GM18526 (cell line): Measurements from ENCODE around the gene ACVR1.

Experiments
- POLR2A ChIP-seq: IDR thresholded peaks from 3 replicates; pipeline ENCODE4 v1.6.1; 2011; ENCODE audit not compliant: insufficient read length; ENCODE audit errors: extremely low read depth

The ACVR1 gene

GRCh38 chr2:157822993-157823392 lies 53.1 kb downstream of the ACVR1 start:
- no peak for TF ChIP-seq POLR2A

DNA sequence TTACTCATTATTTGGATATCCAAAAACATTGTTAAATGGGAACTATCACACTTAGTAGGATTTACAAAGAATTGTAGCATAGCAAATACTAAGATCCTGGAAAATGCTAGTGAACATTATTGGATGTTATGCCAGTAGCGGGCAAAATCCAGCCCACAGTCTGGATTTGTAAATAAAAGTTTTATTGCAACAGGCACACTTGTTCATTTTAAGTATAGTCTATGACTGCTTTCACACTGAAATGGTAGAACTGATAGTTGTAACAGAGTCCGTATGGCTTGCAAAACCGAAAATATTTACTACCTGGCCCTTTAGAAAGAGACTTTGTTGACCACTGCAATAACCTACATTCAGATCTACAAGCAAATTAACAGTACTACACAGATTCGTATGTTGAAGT lies 53.6 kb downstream of the ACVR1 start:
- TF ChIP-seq POLR2A, result no peak

- no peak for TF ChIP-seq POLR2A
Measured at GRCh38 chr2:157821519-157822131, 54.5 kb downstream of the ACVR1 start.

DNA sequence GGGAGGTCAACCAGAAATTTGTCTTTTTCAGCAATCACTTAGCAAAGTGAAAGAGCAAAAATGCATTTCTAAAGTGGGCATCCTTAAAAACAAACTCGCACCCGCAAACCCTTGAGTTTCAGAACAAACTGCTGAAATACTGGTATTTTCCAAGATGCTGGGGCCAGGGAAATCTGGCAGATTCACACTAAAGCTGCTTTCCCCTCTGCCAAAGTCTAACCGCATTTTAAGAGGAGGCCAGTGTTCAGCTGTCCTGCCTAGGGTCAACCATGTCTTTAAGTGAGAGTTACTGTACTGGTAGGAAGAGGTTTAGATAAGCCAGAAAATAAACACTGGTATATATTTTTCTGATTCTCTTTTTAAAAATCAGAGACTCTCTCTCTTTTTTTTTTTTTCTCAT lies 55.9 kb downstream of the ACVR1 start:
- no peak for TF ChIP-seq POLR2A

DNA sequence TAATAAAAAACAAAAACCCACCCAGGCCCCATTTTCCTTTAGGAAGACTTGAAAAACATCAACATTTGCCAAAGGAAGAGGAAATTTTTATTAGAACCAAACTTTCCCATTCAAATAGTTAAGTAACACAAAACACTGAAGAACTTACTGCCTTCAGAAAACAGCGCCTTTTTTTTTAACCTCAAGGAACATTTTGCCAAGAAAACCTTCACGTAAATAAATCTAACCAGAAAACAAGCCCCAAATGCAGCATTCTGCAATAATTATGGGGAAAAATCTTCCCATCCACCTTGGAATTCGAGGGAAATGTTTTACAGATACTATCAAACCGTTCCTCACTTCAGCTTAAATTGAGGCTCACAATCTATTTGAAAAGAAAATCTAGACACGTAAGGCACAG lies 56.4 kb downstream of the ACVR1 start:
- TF ChIP-seq POLR2A, result no peak

- TF ChIP-seq POLR2A, result no peak
Measured at GRCh38 chr2:157818227-157818626, 57.9 kb downstream of the ACVR1 start.

DNA sequence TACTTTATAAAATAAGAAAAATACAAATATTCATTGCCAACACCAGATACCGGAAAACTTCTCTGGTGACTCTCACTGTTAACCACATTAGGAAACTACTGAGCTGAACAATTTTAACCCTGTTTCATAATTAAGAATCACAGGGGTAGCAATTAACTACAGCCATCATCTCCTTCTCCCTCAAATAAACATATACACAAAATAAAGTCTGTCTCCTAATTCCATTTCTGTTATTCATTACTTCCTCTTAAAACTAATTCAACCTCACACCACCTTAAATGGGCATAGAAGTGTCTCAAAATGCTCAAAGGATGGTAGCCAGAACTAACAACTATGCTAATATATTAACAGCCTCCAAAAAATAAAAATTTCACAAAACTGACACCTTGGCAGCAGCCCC lies 60.7 kb downstream of the ACVR1 start:
- no peak for TF ChIP-seq POLR2A

DNA sequence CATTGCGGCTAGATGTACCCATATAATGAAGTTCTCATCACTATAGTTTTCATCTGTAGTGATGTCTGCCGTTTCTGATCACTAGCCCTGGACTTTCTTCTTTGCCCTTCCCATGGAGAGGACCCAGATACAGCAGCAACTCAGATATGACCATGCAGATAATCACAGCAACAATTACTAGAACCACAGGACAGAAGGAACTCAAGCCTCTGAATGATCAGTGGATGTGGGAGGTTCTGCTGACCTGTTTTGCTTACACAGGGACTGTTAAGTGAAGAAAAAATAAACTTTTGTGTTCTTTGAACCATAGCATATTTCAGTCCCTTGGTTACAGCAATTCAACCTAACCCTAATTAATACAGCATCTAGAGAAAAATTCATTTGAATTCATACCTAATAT lies 62.7 kb downstream of the ACVR1 start:
- TF ChIP-seq POLR2A, result no peak

DNA sequence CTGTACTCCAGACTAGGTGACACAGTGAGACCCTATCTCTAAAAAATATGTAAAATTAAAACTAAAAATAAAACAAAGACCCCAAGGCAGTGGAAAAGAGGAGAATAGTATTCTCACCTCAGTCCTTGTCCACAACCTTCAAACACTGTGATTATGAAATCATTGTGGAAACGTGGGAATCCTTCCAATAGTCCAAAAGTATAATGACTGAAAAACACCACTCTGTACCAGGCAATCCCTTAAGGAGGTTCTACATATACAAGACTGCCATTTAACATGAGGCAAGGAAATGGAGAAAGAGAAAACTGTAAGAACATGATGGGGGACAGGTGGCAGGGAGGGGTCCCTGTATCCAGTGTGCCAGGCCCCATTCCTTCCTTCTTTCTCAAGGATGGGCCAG lies 66.1 kb downstream of the ACVR1 start:
- no peak for TF ChIP-seq POLR2A

GRCh38 chr2:157809212-157809611 lies 66.9 kb downstream of the ACVR1 start:
- TF ChIP-seq POLR2A, result no peak

DNA sequence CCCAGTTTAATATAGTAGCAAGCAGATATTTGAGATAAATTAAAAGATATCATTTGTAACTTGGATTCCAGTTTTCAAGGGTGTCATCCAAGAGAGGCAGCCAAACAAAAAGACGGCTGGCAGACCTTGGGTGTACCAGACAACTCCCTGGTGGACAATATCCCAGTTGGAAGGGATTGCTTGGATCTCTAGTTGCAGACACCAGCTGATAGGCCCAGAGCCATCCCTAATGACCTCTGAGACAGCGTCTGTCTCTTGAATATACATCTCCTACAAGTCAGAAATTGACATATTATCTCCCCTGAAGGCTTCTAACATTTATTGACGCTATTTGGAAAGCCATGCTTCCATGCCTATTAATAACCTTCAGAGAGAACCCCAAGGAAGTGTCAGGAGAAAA lies 67.7 kb downstream of the ACVR1 start:
- TF ChIP-seq POLR2A, result no peak

GRCh38 chr2:157806426-157807077 lies 69.6 kb downstream of the ACVR1 start:
- TF ChIP-seq POLR2A, result no peak

DNA sequence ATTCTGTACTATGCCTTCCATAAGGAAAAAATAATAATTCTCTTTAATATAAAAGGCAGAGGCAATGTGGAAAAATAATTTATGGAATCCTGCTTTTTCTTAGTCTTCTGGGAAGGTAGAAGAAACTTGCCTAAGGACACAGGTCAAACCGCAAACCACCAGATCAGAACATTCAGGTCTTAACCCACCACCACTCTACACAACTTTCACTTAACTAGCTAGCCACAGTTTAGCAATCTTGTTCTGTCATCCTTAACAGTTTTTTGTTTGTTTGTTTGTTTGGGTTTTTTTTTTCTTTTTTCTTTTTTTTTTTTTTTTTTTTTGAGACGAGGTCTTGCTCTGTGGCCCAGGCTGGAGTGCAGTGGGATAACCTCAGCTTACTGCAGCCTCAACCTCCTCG lies 70.6 kb downstream of the ACVR1 start:
- TF ChIP-seq POLR2A, result no peak

- TF ChIP-seq POLR2A, result no peak
Measured at GRCh38 chr2:157804355-157804754, 71.8 kb downstream of the ACVR1 start.

- TF ChIP-seq POLR2A, result no peak
Measured at GRCh38 chr2:157803952-157804351, 72.2 kb downstream of the ACVR1 start.

- no peak for TF ChIP-seq POLR2A
Measured at GRCh38 chr2:157803476-157803875, 72.7 kb downstream of the ACVR1 start.
